Stimulated activated CD8-positive, alpha-beta memory T cell treated with anti-CD3 and anti-CD28 coated beads, Interleukin-7, amount 100 ng/mL, for 1 hour (primary cell): ENCODE results near the gene GM2A.
"Not testable (repeated sequence)": the region's sequence is repeated elsewhere in the genome, so short reads cannot be mapped to it uniquely, and the experiment has no call there.

Source experiments
- DNase-seq, 2 donors: peaks; one replicate each; pipeline ENCODE4 v3.0.0-alpha.2; 2020; ENCODE audit warnings: low read depth in 2 of 2

The GM2A gene

GRCh38 chr5:151253605-151253950, 593 bp downstream of the GM2A start:
- no peak for DNase-seq

GRCh38 chr5:151254556-151254955, 1.6 kb downstream of the GM2A start:
- DNase-seq, result no peak

GRCh38 chr5:151254990-151255389, 2.0 kb downstream of the GM2A start:
- not testable (repeated sequence) for DNase-seq

GRCh38 chr5:151255621-151256286, 2.8 kb downstream of the GM2A start:
- DNase-seq, result no peak

- DNase-seq, result no peak
These were observed 4.8 kb downstream of the GM2A start for GRCh38 chr5:151257731-151258181.

- no peak for DNase-seq
These were observed 5.2 kb downstream of the GM2A start for GRCh38 chr5:151258201-151258611.

GRCh38 chr5:151258816-151259215, 5.8 kb downstream of the GM2A start:
- no peak for DNase-seq

GRCh38 chr5:151259931-151260330, 6.9 kb downstream of the GM2A start:
- DNase-seq, result no peak

- DNase-seq, result no peak
These were observed 9.5 kb downstream of the GM2A start for GRCh38 chr5:151262532-151262931.

GRCh38 chr5:151264113-151264512, 11.1 kb downstream of the GM2A start:
- DNase-seq, result no peak

GRCh38 chr5:151267491-151268260, 14.7 kb downstream of the GM2A start:
- no peak for DNase-seq

- DNase-seq, result no peak
These were observed 17.6 kb downstream of the GM2A start for GRCh38 chr5:151270599-151270998.

- DNase-seq, result no peak
These were observed 18.4 kb downstream of the GM2A start for GRCh38 chr5:151271336-151271735.

GRCh38 chr5:151274666-151275065, 21.7 kb downstream of the GM2A start:
- no peak for DNase-seq

- DNase-seq, result no peak
These were observed 22.8 kb downstream of the GM2A start for GRCh38 chr5:151275803-151276202.

GRCh38 chr5:151278845-151279244, 25.9 kb downstream of the GM2A start:
- DNase-seq, result no peak

- no peak for DNase-seq
These were observed 27.5 kb downstream of the GM2A start for GRCh38 chr5:151280443-151280842.

- no peak for DNase-seq
These were observed 28.1 kb downstream of the GM2A start for GRCh38 chr5:151281001-151281639.

- no peak for DNase-seq
These were observed 30.3 kb downstream of the GM2A start for GRCh38 chr5:151283120-151283825.

GRCh38 chr5:151284392-151284967, 31.5 kb downstream of the GM2A start:
- DNase-seq, result no peak

GRCh38 chr5:151285683-151286082, 32.7 kb downstream of the GM2A start:
- DNase-seq, result no peak

GRCh38 chr5:151286246-151286645, 33.3 kb downstream of the GM2A start:
- DNase-seq, result no peak
